HG03354 (cell line): ENCODE measurements around the gene PPA1.
"Not testable (repeated sequence)": the region's sequence is repeated elsewhere in the genome, so short reads cannot be mapped to it uniquely, and the experiment has no call there.

ENCODE experiments used
- ATAC-seq: cut with Tn5 transposase; IDR thresholded peaks from one replicate; pipeline ENCODE4 v1.9.1; 2021; ENCODE audit warnings: mild to moderate bottlenecking; ENCODE audit not compliant: unreplicated experiment, poor library complexity, severe bottlenecking

PPA1 gene

DNA sequence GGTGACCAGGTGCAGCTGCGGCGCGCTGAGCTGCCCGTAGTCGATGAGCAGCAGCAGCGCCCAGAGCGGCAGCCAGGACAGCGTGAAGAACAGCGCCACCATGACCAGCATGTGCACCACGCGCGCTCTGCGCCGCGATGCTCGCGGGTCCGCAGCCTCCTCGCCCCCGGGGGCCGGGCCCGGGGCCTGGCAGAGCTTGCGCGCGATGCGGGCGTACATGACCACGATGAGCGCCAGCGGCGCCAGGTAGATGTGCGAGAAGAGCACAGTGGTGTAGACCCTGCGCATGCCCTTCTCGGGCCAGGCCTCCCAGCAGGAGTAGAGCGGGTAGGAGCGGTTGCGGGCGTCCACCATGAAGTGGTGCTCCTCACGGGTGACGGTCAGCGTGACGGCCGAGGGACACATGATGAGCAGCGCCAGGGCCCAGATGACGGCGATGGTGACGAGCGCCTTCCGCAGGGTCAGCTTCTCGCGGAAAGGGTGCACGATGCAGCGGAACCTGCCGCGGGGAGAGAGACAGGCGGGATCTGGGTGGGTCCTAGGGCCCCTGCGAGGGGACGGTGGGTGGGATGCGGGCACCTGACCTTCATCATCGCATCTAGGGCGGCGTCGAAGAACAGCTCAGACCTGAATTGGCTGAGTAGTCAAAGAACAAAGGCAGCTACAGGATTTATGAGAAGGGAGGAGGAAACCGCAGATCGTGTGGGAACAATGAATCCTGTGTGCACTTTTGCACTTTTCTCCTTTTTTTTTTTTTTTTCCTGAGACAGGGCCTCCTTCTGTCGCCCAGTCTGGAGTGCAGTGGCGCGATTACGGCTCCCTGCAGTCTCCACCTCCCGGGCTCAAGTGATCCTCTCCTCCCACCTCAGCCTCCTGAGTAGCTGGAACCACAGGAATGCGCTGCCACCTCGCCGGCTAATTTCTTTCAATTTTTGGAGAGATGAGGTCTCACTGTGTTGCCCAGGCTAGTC, 22.4 kb upstream of the PPA1 start:
- no peak for ATAC-seq

DNA sequence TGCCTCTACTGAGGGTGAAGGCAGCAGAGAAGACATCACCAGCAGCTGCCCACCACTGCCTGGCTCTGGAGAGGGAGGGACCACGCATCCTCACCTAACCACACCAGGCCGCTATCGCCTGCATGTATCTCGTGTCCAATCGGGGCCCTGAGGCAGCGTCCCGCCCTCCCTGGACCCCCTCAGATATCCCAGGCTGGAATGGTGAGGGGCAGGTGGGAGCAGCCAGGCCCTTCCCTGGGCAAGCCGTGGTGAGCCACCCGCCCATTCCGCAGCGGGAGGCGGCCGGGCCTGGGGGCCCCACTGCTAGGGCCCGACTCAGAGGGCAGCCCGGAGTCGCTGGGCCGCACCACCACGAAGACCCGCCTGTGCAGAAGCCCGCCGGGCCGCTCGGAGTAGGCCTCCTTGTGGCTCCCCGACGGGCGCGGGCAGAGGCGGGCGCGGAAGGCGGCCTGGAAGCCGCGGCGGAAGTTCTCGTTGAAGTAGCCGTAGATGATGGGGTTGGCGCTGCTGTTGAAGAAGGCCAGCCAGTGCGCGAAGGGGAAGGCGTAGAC, 21.6 kb upstream of the PPA1 start:
- ATAC-seq = no peak

DNA sequence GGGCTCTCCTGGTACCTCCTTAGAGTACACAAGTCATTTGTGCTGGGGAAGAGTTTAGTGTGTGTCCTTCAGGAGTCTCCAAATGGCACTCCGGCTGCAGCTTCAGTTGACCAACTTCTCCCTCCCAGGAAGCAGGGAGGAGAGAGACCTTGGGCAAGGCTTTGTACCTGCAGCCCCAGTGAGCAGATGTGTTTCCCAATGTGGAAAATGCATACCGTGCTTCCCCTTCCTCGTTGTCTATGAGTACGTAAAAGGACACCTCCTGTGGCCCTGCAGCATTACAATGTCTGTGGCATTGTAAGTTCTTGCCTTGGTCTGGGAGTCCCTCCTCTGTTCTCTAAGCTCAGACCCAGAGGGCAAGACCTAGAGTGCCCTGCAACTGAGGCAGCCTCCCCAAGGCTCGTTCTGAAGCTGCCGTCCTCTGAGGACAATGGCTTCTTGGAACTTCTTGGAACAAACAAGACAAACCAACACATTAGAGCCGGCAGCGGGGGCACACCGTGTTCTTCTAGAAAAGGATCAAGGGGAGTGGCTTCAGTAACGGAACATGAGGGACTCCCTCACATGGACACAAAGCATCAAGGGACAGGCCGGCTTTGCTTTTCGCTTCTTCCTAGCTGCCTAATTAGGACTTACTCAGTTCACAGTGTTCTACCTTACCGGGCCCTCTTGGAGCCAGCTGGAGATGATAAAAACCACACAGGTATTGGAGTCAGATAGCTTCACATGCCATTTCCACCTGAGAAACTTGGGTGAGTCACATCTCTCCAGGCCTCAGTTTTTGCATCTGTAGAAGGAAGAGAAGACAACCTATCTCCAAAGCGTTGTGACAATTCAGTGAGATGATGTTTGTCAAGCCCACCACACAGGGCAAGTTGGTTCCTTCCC, 20.9 kb upstream of the PPA1 start:
- no peak for ATAC-seq

- ATAC-seq = no peak
These were observed 17.9 kb upstream of the PPA1 start for GRCh38 chr10:70250961-70251680.

DNA sequence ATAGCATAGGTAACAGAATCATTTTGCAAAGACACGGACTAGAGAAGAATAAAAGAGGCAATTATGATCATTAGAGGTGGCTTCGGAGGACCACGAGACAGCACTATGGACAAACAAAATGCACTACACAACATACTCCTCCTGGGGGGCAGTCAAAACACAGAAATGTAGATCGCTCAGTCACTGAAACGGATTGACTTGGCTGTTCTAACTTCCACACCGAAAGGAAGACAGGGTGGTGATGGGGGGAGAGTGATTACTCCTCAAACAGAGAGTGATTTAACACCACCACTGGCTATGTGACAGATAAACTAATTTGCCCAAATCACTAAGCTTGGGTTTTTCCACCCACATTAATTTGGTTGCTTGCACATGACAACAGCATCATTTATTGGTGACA, 14.1 kb upstream of the PPA1 start:
- no peak for ATAC-seq

DNA sequence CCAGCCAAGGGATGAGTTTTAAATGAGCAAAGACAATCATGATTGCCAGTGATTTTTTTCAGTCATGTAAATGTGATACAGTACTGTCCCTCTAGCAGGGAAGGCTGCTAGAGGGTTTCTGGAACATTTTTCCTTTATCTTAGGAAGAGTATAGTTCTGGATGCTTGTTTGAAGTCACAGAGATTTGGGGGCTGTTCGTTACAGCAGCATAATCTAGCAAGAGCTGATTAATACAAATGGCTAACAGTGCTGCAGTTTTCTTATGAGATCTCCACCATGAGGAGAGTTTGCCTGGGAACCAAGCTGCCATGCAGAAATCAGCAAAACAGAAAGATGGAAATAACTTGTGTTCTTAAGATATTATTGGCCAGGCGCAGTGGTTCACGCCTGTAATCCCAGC, 7.9 kb upstream of the PPA1 start:
- no peak for ATAC-seq

DNA sequence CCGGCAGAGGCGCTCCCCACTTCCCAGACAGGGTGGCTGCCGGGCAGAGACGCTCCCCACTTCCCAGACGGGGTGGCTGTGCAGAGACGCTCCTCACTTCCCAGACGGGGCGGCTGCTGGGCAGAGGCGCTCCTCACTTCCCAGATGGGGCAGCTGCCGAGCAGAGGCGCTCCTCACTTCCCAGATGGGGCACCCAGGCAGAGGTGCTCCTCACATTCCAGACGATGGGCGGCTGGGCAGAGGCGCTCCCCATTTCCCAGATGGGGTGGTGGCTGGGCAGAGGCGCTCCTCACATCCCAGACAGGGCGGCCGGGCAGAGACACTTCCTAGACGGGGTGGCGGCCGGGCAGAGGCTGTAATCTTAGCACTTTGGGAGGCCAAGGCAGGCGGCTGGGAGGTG, 6.8 kb upstream of the PPA1 start:
- not testable (repeated sequence) for ATAC-seq

DNA sequence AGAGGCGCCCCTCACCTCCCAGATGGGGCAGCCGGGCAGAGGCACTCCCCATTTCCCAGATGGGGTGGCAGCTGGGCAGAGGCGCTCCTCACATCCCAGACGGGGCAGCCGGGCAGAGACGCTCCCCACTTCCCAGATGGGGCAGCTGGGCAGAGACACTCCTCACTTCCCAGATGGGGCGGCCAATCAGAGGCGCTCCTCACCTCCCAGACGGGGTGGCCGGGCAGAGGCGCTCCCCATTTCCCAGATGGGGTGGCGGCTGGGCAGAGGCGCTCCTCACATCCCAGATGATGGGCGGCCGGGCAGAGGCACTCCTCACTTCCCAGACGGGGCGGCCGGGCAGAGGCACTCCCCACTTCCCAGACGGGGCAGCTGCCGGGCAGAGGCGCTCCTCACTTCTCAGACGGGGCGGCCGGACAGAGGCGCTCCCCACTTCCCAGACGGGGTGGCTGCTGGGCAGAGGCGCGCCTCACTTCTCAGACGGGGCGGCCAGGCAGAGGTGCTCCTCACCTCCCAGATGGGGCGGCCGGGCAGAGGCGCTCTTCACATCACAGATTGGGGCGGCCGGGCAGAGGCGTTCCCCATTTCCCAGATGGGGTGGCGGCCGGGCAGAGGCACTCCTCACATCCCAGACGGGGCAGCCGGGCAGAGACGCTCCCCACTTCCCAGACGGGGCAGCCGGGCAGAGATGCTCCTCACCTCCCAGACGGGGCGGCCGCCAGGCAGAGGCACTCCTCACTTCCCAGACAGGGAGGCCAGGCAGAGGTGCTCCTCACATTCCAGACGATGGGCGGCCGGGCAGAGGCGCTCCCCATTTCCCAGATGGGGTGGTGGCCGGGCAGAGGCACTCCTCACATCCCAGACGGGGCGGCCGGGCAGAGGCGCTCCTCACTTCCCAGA, 6.1 kb upstream of the PPA1 start:
- ATAC-seq = not testable (repeated sequence)

- not testable (repeated sequence) for ATAC-seq
These were observed 4.8 kb upstream of the PPA1 start for GRCh38 chr10:70237958-70238536.

- no peak for ATAC-seq
These were observed 1.6 kb upstream of the PPA1 start for GRCh38 chr10:70234668-70235447.

DNA sequence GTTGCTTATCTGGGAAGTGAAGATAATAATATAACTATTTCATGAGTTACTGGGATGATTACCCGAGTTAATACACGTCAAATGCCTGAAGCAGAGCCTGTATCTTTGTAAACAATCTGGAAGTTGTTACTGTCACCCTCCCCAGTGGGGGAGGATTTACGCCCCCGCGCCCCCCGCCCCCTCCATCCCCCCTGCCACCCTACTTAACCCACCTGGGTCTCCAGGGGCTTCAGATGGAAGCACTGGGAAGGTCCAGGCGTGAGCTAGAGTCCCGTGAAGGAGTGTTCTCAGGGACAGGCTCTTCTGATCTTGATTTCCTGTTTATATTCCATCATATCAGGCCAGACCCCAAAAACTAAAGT, 691 bp upstream of the PPA1 start:
- no peak for ATAC-seq

DNA sequence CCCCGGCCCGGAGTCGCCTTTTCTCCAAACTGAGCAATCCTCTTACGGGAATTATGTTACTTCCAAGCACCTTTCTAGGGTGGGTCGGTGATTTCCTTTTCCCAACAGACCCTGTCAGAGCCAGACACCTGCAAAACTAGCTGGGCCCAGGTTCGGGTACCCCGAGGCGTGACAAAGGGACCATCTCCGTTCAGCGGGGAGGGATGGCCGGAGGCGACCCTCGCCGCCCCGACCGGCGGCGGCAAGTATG, 445 bp downstream of the PPA1 start:
- ATAC-seq = no peak

DNA sequence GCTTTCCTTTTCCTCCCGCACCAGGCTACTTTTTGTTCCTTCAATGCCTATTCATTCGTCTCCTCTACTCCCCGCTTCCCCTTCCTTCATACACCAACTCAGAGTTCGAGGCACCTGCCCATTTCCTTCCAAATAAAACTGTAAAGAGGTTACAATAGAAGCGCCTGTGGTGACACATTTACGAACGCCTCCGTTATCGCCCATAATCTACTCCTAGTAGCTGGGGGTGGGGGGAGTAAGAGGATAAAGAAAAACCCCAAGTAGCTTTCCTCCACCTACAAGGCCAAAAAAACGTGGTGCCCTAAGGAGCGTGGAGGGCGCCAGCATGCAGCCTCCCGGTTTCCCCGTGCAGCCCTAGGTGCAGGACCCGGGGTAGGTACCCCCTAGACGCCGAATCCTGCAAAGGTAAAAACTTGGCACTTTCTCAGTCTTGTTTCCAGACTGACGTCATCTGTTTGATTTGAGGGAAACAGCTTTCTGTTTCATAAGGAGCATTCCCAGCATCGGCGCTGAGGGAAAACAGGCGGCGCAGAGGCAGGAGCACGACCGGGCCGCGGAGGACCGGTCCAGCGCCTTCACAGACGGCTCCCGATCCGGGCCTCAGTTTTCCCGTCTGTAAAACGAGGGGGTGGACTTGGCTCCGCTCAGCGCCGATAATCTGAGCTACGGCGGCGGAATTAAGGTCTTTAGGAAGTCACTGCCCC, 922 bp downstream of the PPA1 start:
- ATAC-seq = no peak

DNA sequence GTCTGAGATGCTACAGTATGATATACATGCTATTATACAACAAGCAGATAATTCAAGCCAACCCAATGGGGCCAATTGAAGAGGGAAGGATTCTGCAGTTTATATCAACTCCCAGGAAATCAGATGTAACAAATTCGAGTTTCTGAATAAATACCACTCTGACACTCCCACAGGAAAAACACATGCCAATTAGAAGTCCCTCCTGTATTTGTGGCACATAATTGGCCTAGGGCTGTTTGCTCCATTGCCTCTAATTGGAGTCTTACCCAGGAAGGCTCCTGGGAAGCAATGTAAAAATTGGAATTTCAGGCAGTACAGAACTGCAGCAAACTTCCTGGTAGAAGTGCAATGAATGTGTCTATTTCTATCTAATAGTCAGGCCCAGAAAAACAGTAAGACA, 4.7 kb downstream of the PPA1 start:
- no peak for ATAC-seq

GRCh38 chr10:70227548-70228320, 5.5 kb downstream of the PPA1 start:
- no peak for ATAC-seq

DNA sequence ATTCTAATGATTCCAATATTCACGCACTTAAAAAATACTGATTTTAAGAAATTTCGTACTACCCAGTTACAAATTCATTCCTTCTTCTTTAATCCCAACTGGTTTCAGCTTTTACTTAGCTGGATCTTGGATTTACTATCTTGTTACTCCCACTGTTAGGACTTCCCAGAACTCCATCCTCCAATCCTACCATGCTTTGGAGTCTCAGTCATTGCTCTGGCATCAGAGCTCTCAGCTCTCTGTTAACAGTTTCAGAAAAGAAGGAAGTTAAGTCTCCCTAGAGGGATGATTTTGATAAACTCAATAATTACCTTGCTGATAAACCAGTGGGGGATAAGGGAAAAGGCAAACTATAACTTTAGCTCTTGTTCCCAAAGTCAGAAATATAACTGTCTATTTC, 9.5 kb downstream of the PPA1 start:
- no peak for ATAC-seq
